ENCODE data around the gene CAPRIN1.

GRCh38 chr11:34034053-34034452 lies 17.5 kb upstream of the CAPRIN1 start:
- TF ChIP-seq EZH2phosphoT487 (IDR thresholded peaks at IDR 0.05; ENCODE audit: borderline replicate concordance, low read depth) (no peak), YY1 (IDR thresholded peaks at IDR 0.05; ENCODE audit: low read depth) (no peak), CHD2 (IDR thresholded peaks at IDR 0.05; ENCODE audit: low read length, partially characterized antibody) (no peak), CTCF (IDR thresholded peaks at IDR 0.05) (no peak), PBX3 (IDR thresholded peaks at IDR 0.05) (no peak), MEF2A (IDR thresholded peaks at IDR 0.05; ENCODE audit: borderline replicate concordance, low read depth) (no peak), ELF1 (IDR thresholded peaks at IDR 0.05) (no peak), SMC3 (IDR thresholded peaks at IDR 0.05; ENCODE audit: low read depth, low read length) (no peak), GABPA (IDR thresholded peaks at IDR 0.05; ENCODE audit: low read depth) (no peak)
